WTC11 (cell line): ENCODE measurements around the gene UCN3. TPM values are rescaled to one million over a fixed set of nuclear protein-coding genes. Genes with fewer than 3 reads are reported as not detected.

Experiments
- ATAC-seq: fragments of 200-7000 bp; cut with Tn5 transposase; 2 replicates; pipeline ENCODE4 v1.10.0; 2021; ENCODE audit warnings: mild to moderate bottlenecking, moderate library complexity
- CTCF ChIA-PET: fragments of 300-600 bp; sonication (Branson Sonifier 250); formaldehyde crosslinking; loops from one replicate; lab custom pipeline; 2021; ENCODE audit warnings: antibody characterized with exemption; lab: Charles Lee
- POLR2A ChIA-PET: fragments of 350-600 bp; sonication (Branson Sonifier 250); formaldehyde crosslinking; loops from one replicate; lab custom pipeline; 2021; ENCODE audit warnings: antibody characterized with exemption; lab: Charles Lee
- DNase-seq: peaks from one replicate; pipeline ENCODE4 v3.0.0; 2021; ENCODE audit warnings: low spot score
- H3K27ac Mint-ChIP-seq: 2 replicates; pipeline ENCODE4 v1.8.0; 2021; ENCODE audit warnings: mixed read lengths
- H3K27me3 Mint-ChIP-seq: 2 replicates; pipeline ENCODE4 v1.8.0; 2021; ENCODE audit warnings: low read depth, mild to moderate bottlenecking, moderate library complexity, mixed read lengths
- H3K36me3 Mint-ChIP-seq: 2 replicates; pipeline ENCODE4 v1.8.0; 2021; ENCODE audit warnings: mixed read lengths
- H3K4me1 Mint-ChIP-seq: 2 replicates; pipeline ENCODE4 v1.8.0; 2022; ENCODE audit warnings: mixed read lengths
- H3K4me3 Mint-ChIP-seq: 2 replicates; pipeline ENCODE4 v1.8.0; 2021; ENCODE audit warnings: mild to moderate bottlenecking, moderate library complexity, mixed read lengths
- H3K9me3 Mint-ChIP-seq: 2 replicates; pipeline ENCODE4 v1.8.0; 2021; ENCODE audit warnings: mixed read lengths
- CREM ChIP-seq: sonication (generic); formaldehyde crosslinking; IDR thresholded peaks from 2 replicates; pipeline ENCODE4 v1.8.1; 2022; ENCODE audit warnings: mild to moderate bottlenecking, missing genetic modification reagents, moderate library complexity
- ELF4 ChIP-seq: sonication (generic); formaldehyde crosslinking; IDR thresholded peaks from 2 replicates; pipeline ENCODE4 v1.8.1; 2022; ENCODE audit warnings: low read depth, mild to moderate bottlenecking, moderate library complexity, missing genetic modification reagents
- ESRRA ChIP-seq: sonication (generic); formaldehyde crosslinking; IDR thresholded peaks from 2 replicates; pipeline ENCODE4 v1.8.1; 2022; ENCODE audit warnings: mild to moderate bottlenecking, missing genetic modification reagents, borderline replicate concordance
- FOXP4 ChIP-seq: sonication (generic); formaldehyde crosslinking; IDR thresholded peaks from 2 replicates; pipeline ENCODE4 v1.8.0; 2022; ENCODE audit warnings: mild to moderate bottlenecking, missing genetic modification reagents
- GABPB1 ChIP-seq: sonication (generic); formaldehyde crosslinking; IDR thresholded peaks from 2 replicates; pipeline ENCODE4 v1.8.1; 2023; ENCODE audit warnings: mild to moderate bottlenecking, missing genetic modification reagents
- GTF2I ChIP-seq: fragments of 250-450 bp; sonication (Bioruptor Pico); conservative IDR thresholded peaks from 2 replicates; pipeline ENCODE4 v1.4.0; 2021; ENCODE audit warnings: mild to moderate bottlenecking
- IRF2 ChIP-seq: sonication (generic); formaldehyde crosslinking; IDR thresholded peaks from 2 replicates; pipeline ENCODE4 v1.8.0; 2022; ENCODE audit warnings: low read depth, missing genetic modification reagents, borderline replicate concordance
- JAZF1 ChIP-seq: fragments of 250-450 bp; sonication (Bioruptor Pico); IDR thresholded peaks from 2 replicates; pipeline ENCODE4 v1.9.0; 2021; ENCODE audit warnings: moderate library complexity, mild to moderate bottlenecking, inconsistent platforms
- KAT7 ChIP-seq: sonication (generic); formaldehyde crosslinking; IDR thresholded peaks from 2 replicates; pipeline ENCODE4 v1.8.1; 2023; ENCODE audit warnings: missing genetic modification reagents, mild to moderate bottlenecking, borderline replicate concordance
- MXD4 ChIP-seq: fragments of 250-450 bp; sonication (Bioruptor Pico); IDR thresholded peaks from 2 replicates; pipeline ENCODE4 v1.8.0; 2021; ENCODE audit warnings: mild to moderate bottlenecking, moderate library complexity, borderline replicate concordance
- MYBL2 ChIP-seq: sonication (generic); formaldehyde crosslinking; IDR thresholded peaks from 2 replicates; pipeline ENCODE4 v1.8.1; 2023; ENCODE audit warnings: mild to moderate bottlenecking, moderate library complexity, missing genetic modification reagents
- NR1H2 ChIP-seq: sonication (generic); formaldehyde crosslinking; IDR thresholded peaks from 2 replicates; pipeline ENCODE4 v1.9.0; 2021; ENCODE audit warnings: mild to moderate bottlenecking, moderate library complexity, missing genetic modification reagents
- NR2C2 ChIP-seq: sonication (generic); formaldehyde crosslinking; IDR thresholded peaks from 2 replicates; pipeline ENCODE4 v1.8.0; 2022; ENCODE audit warnings: mild to moderate bottlenecking, missing genetic modification reagents
- PRDM15 ChIP-seq: sonication (generic); formaldehyde crosslinking; IDR thresholded peaks from 2 replicates; pipeline ENCODE4 v1.8.0; 2022; ENCODE audit warnings: missing genetic modification reagents
- SMAD4 ChIP-seq: sonication (generic); formaldehyde crosslinking; IDR thresholded peaks from 2 replicates; pipeline ENCODE4 v1.8.0; 2022; ENCODE audit warnings: mild to moderate bottlenecking, missing genetic modification reagents
- SOX15 ChIP-seq: fragments of 250-450 bp; sonication (Bioruptor Pico); IDR thresholded peaks from 2 replicates; pipeline ENCODE4 v1.9.0; 2021; ENCODE audit warnings: mild to moderate bottlenecking
- ZNF138 ChIP-seq: sonication (generic); formaldehyde crosslinking; conservative IDR thresholded peaks from 2 replicates; pipeline ENCODE4 v1.8.1; 2022; ENCODE audit warnings: mild to moderate bottlenecking, moderate library complexity, missing genetic modification reagents
- ZNF263 ChIP-seq: sonication (generic); formaldehyde crosslinking; IDR thresholded peaks from 2 replicates; pipeline ENCODE4 v1.8.1; 2022; ENCODE audit warnings: low read depth, mild to moderate bottlenecking, moderate library complexity, missing genetic modification reagents
- ZNF423 ChIP-seq: fragments of 250-450 bp; sonication (Bioruptor Pico); IDR thresholded peaks from 2 replicates; pipeline ENCODE4 v2.1.2; 2022; ENCODE audit warnings: mild to moderate bottlenecking, moderate library complexity
- total RNA-seq: library from RNA; stranded (reverse); gene quantifications from 3 replicates; pipeline ENCODE4 v1.2.3, GENCODE V29; 2021
- TF ChIP-seq, protein P1 (sequence below): sonication (generic); formaldehyde crosslinking; conservative IDR thresholded peaks from 2 replicates; pipeline ENCODE4 v1.8.1; 2022; ENCODE audit warnings: mild to moderate bottlenecking, missing genetic modification reagents
- TF ChIP-seq, protein P2 (sequence below): fragments of 250-450 bp; sonication (Bioruptor Pico); IDR thresholded peaks from 2 replicates; pipeline ENCODE4 v2.1.2; 2022; ENCODE audit warnings: mild to moderate bottlenecking, moderate library complexity
- TF ChIP-seq, protein P3 (sequence below): fragments of 250-450 bp; sonication (Bioruptor Pico); IDR thresholded peaks from 2 replicates; pipeline ENCODE4 v1.9.0; 2021; ENCODE audit warnings: mild to moderate bottlenecking, borderline replicate concordance
- TF ChIP-seq, protein P4 (sequence below): sonication (generic); formaldehyde crosslinking; IDR thresholded peaks from 2 replicates; pipeline ENCODE4 v1.8.0; 2023; ENCODE audit warnings: mild to moderate bottlenecking, missing genetic modification reagents

Gene UCN3
- total RNA-seq, 1 experiment from 2014 or later, result not detected

DNA sequence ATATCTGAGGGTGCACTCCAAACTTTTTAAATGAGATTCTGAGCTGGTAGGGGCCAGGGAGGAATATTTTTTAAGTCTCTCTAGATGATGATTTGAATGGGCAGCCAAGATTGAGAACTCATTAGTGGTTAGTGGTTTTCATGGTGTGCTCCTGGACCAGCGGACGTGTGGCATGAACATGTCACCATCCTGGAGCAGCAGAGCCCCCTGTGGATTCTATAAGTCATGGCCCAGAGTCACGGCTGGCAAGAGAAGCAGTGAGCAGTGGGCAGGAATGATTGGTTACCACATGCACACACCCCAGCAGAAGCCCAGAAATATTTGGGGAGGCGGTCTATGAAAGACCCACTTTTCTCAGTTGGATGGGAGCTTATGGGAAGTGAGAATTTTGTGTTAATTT is 21.2 kb upstream of the UCN3 start (continued):
- TF ChIP-seq PRDM15 (no peak), MXD4 (no peak), FOXP4 (CRISPR knock-in tag) (no peak)
- TF ChIP-seq, protein P1, sequence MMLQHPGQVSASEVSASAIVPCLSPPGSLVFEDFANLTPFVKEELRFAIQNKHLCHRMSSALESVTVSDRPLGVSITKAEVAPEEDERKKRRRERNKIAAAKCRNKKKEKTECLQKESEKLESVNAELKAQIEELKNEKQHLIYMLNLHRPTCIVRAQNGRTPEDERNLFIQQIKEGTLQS (CRISPR knock-in tag), result no peak
- TF ChIP-seq, protein P2, sequence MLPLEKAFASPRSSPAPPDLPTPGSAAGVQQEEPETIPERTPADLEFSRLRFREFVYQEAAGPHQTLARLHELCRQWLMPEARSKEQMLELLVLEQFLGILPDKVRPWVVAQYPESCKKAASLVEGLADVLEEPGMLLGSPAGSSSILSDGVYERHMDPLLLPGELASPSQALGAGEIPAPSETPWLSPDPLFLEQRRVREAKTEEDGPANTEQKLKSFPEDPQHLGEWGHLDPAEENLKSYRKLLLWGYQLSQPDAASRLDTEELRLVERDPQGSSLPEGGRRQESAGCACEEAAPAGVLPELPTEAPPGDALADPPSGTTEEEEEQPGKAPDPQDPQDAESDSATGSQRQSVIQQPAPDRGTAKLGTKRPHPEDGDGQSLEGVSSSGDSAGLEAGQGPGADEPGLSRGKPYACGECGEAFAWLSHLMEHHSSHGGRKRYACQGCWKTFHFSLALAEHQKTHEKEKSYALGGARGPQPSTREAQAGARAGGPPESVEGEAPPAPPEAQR (CRISPR knock-in tag), result no peak
- TF ChIP-seq, all 79 proteins: peak for 0

- Mint-ChIP-seq H3K9me3 (peaks cover 5% of the 10 kb centered on the region; the same call in 1 of the 2 replicates), H3K4me1 (peaks cover 4% of the 10 kb centered on the region), H3K27ac (no peak overlapping the region), H3K4me3 (no peak overlapping the region), H3K36me3 (no peaks in the 10 kb centered on the region), H3K27me3 (no peaks in the 10 kb centered on the region)
- no peak for TF ChIP-seq MYBL2 (CRISPR knock-in tag)
- no peak for TF ChIP-seq SOX15 (CRISPR knock-in tag)
- TF ChIP-seq, protein P1 (CRISPR knock-in tag), result no peak
- TF ChIP-seq JAZF1 (CRISPR knock-in tag), result no peak
- no peak for TF ChIP-seq NR2C2 (CRISPR knock-in tag)
- no peak for TF ChIP-seq GABPB1 (CRISPR knock-in tag)
- no peak for TF ChIP-seq ZNF263 (CRISPR knock-in tag)
- TF ChIP-seq, protein P3, sequence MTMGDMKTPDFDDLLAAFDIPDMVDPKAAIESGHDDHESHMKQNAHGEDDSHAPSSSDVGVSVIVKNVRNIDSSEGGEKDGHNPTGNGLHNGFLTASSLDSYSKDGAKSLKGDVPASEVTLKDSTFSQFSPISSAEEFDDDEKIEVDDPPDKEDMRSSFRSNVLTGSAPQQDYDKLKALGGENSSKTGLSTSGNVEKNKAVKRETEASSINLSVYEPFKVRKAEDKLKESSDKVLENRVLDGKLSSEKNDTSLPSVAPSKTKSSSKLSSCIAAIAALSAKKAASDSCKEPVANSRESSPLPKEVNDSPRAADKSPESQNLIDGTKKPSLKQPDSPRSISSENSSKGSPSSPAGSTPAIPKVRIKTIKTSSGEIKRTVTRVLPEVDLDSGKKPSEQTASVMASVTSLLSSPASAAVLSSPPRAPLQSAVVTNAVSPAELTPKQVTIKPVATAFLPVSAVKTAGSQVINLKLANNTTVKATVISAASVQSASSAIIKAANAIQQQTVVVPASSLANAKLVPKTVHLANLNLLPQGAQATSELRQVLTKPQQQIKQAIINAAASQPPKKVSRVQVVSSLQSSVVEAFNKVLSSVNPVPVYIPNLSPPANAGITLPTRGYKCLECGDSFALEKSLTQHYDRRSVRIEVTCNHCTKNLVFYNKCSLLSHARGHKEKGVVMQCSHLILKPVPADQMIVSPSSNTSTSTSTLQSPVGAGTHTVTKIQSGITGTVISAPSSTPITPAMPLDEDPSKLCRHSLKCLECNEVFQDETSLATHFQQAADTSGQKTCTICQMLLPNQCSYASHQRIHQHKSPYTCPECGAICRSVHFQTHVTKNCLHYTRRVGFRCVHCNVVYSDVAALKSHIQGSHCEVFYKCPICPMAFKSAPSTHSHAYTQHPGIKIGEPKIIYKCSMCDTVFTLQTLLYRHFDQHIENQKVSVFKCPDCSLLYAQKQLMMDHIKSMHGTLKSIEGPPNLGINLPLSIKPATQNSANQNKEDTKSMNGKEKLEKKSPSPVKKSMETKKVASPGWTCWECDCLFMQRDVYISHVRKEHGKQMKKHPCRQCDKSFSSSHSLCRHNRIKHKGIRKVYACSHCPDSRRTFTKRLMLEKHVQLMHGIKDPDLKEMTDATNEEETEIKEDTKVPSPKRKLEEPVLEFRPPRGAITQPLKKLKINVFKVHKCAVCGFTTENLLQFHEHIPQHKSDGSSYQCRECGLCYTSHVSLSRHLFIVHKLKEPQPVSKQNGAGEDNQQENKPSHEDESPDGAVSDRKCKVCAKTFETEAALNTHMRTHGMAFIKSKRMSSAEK (CRISPR knock-in tag), result no peak
- TF ChIP-seq, protein P4, sequence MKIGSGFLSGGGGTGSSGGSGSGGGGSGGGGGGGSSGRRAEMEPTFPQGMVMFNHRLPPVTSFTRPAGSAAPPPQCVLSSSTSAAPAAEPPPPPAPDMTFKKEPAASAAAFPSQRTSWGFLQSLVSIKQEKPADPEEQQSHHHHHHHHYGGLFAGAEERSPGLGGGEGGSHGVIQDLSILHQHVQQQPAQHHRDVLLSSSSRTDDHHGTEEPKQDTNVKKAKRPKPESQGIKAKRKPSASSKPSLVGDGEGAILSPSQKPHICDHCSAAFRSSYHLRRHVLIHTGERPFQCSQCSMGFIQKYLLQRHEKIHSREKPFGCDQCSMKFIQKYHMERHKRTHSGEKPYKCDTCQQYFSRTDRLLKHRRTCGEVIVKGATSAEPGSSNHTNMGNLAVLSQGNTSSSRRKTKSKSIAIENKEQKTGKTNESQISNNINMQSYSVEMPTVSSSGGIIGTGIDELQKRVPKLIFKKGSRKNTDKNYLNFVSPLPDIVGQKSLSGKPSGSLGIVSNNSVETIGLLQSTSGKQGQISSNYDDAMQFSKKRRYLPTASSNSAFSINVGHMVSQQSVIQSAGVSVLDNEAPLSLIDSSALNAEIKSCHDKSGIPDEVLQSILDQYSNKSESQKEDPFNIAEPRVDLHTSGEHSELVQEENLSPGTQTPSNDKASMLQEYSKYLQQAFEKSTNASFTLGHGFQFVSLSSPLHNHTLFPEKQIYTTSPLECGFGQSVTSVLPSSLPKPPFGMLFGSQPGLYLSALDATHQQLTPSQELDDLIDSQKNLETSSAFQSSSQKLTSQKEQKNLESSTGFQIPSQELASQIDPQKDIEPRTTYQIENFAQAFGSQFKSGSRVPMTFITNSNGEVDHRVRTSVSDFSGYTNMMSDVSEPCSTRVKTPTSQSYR, result no peak
- TF ChIP-seq KAT7 (CRISPR knock-in tag), result no peak
- TF ChIP-seq NR1H2, result no peak
- TF ChIP-seq CREM (CRISPR knock-in tag), result no peak
- no peak for TF ChIP-seq ZNF423
- no peak for TF ChIP-seq SMAD4 (CRISPR knock-in tag)
- no peak for TF ChIP-seq IRF2 (CRISPR knock-in tag)
- no peak for TF ChIP-seq ESRRA (CRISPR knock-in tag)
- TF ChIP-seq ZNF138 (CRISPR knock-in tag), result no peak
- TF ChIP-seq GTF2I, result no peak
- TF ChIP-seq ELF4 (CRISPR knock-in tag), result no peak
- POLR2A ChIA-PET, result no interaction called here
- ATAC-seq, result no peak
- CTCF ChIA-PET, result no interaction called here
- DNase-seq, result no peak
Measured at GRCh38 chr10:5343979-5344378, 20.8 kb upstream of the UCN3 start.
